Thyroid gland (tissue), 4 donors: Measurements from ENCODE around the gene ADAMTSL3. TPM values are rescaled to one million over a fixed set of nuclear protein-coding genes. Genes with fewer than 3 reads are reported as not detected.
"Not testable (repeated sequence)": the region's sequence is repeated elsewhere in the genome, so short reads cannot be mapped to it uniquely, and the experiment has no call there.

ENCODE experiments used
- DNase-seq, 2 donors: peaks; one replicate each; pipeline ENCODE4 v3.0.0-alpha.2; 2019
- H3K27ac ChIP-seq, 3 donors: fragments of 200-600 bp; sonication (generic); 1 replicate in 2 of 3; 2 replicates in 1 of 3; pipeline ENCODE4 v1.5.1; 2016 to 2019; ENCODE audit warnings: mild to moderate bottlenecking in 1 of 3, moderate library complexity in 1 of 3
- H3K27me3 ChIP-seq: fragments of 200-600 bp; sonication (generic); one replicate; pipeline ENCODE4 v1.5.1; 2019
- H3K36me3 ChIP-seq, 2 donors: fragments of 200-600 bp; sonication (generic); one replicate each; pipeline ENCODE4 v1.5.1; 2016 to 2019
- H3K4me1 ChIP-seq, 2 donors: fragments of 200-600 bp; sonication (generic); one replicate each; pipeline ENCODE4 v1.5.1; 2017 to 2019
- H3K4me3 ChIP-seq, 3 donors: fragments of 200-600 bp; sonication (generic); replicated peaks in 1 of 3; 1 replicate in 2 of 3; 2 replicates in 1 of 3; pipeline ENCODE4 v1.5.1; 2016; ENCODE audit warnings: mild to moderate bottlenecking in 1 of 3
- H3K9me3 ChIP-seq: fragments of 200-600 bp; sonication (generic); one replicate; pipeline ENCODE4 v1.5.1; 2017
- POLR2A ChIP-seq, 2 donors: fragments of 450-650 bp; IDR thresholded peaks; one replicate each; pipeline ENCODE4 v1.6.1; 2017; ENCODE audit warnings: antibody characterized with exemption in 2 of 2, mild to moderate bottlenecking in 2 of 2, moderate library complexity in 1 of 2
- WGBS, 2 donors: methylation state at CpG; one replicate each; pipeline ENCODE4 v1.1.5; 2017; 5-methylcytosine and 5-hydroxymethylcytosine counted together
- intact Hi-C: fragments of 100-400 bp; cut with DNase I; formaldehyde crosslinking; loops from one replicate; pipeline ENCODE4 v1.15.1; 2023
- total RNA-seq, 4 donors: library from RNA; depleted of rRNA; stranded (reverse); fragments of >200 nt; gene quantifications; one replicate each; pipeline ENCODE4 v1.2.3, GENCODE V29; 2016
- TF ChIP-seq, protein P1 (sequence below), 6 experiments: fragments of 200-600 bp in 3 of 6; fragments of 450-650 bp in 3 of 6; sonication (generic) in 3 of 6; IDR thresholded peaks; one replicate each; pipeline ENCODE4 v1.5.1; 2016 to 2019; ENCODE audit warnings: antibody characterized with exemption in 6 of 6, mild to moderate bottlenecking in 2 of 6, inconsistent platforms in 1 of 6, moderate library complexity in 1 of 6

ADAMTSL3 gene
- total RNA-seq, 4 donors from 2014 or later, result 5.5 to 14.8 (median 6.5) TPM

- Histone ChIP-seq H3K27me3 (no peaks in the 10 kb centered on the region), H3K4me3 (no peak overlapping the region), H3K4me1 (no peaks in the 10 kb centered on the region), H3K36me3 (no peaks in the 10 kb centered on the region), H3K9me3 (no peaks in the 10 kb centered on the region), H3K27ac (no peak overlapping the region)
- DNase-seq, result no peak
- no peak for TF ChIP-seq POLR2A (IDR thresholded peaks at IDR 0.05)
- TF ChIP-seq, protein P1, sequence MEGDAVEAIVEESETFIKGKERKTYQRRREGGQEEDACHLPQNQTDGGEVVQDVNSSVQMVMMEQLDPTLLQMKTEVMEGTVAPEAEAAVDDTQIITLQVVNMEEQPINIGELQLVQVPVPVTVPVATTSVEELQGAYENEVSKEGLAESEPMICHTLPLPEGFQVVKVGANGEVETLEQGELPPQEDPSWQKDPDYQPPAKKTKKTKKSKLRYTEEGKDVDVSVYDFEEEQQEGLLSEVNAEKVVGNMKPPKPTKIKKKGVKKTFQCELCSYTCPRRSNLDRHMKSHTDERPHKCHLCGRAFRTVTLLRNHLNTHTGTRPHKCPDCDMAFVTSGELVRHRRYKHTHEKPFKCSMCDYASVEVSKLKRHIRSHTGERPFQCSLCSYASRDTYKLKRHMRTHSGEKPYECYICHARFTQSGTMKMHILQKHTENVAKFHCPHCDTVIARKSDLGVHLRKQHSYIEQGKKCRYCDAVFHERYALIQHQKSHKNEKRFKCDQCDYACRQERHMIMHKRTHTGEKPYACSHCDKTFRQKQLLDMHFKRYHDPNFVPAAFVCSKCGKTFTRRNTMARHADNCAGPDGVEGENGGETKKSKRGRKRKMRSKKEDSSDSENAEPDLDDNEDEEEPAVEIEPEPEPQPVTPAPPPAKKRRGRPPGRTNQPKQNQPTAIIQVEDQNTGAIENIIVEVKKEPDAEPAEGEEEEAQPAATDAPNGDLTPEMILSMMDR (IDR thresholded peaks at IDR 0.05), result no peak
- WGBS, 2 donors, result 80% methylated on average over 1 of the region's 1 CpG; no CpG with 5 or more reads in 1 of the 2 donors
- intact Hi-C loops, result no loop called here
Measured at GRCh38 chr15:83955806-83956265, 301.9 kb downstream of the ADAMTSL3 start.

GRCh38 chr15:83956887-83957286 is 303.0 kb downstream of the ADAMTSL3 start:
- 87 to 92% methylated on average over 4 of the region's 4 CpGs for WGBS, 2 donors
- Histone ChIP-seq H3K36me3 (no peaks in the 10 kb centered on the region), H3K4me3 (no peak overlapping the region), H3K4me1 (no peaks in the 10 kb centered on the region), H3K9me3 (no peaks in the 10 kb centered on the region), H3K27ac (no peak overlapping the region), H3K27me3 (no peaks in the 10 kb centered on the region)
- intact Hi-C loops, result no loop called here
- no peak for TF ChIP-seq POLR2A (IDR thresholded peaks at IDR 0.05)
- TF ChIP-seq, protein P1 (IDR thresholded peaks at IDR 0.05), result no peak
- no peak for DNase-seq

DNA sequence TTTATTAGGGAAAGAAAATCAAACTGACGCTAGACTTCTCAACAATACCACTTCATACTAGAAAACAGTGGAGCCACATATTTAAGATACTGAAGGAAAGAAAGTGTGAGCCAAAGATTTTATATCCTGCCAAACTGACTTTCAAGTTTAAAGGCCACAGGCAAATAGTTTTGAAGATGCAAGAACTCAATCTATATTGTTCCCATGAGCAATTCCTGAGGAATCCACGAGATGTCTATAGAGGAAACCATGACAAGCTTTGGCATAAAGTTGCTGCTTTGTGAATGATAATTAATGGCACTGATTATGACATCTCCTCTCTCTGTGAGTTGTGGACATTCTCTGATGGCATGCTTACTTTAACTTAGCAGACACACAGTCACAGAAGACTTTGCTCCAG is 305.6 kb downstream of the ADAMTSL3 start:
- H3K27me3 ChIP-seq, result no peaks in the 10 kb centered on the region
- WGBS, 2 donors, result 83 to 93% methylated on average over 2 of the region's 2 CpGs
- H3K9me3 ChIP-seq, result no peaks in the 10 kb centered on the region
- H3K36me3 ChIP-seq, result no peaks in the 10 kb centered on the region
- no peaks in the 10 kb centered on the region for H3K4me1 ChIP-seq
- no peak for DNase-seq
- no peak overlapping the region for H3K4me3 ChIP-seq
- no peak for TF ChIP-seq POLR2A (IDR thresholded peaks at IDR 0.05)
- TF ChIP-seq, protein P1 (IDR thresholded peaks at IDR 0.05), result no peak
- H3K27ac ChIP-seq, result no peak overlapping the region
- intact Hi-C loops, result no loop called here

DNA sequence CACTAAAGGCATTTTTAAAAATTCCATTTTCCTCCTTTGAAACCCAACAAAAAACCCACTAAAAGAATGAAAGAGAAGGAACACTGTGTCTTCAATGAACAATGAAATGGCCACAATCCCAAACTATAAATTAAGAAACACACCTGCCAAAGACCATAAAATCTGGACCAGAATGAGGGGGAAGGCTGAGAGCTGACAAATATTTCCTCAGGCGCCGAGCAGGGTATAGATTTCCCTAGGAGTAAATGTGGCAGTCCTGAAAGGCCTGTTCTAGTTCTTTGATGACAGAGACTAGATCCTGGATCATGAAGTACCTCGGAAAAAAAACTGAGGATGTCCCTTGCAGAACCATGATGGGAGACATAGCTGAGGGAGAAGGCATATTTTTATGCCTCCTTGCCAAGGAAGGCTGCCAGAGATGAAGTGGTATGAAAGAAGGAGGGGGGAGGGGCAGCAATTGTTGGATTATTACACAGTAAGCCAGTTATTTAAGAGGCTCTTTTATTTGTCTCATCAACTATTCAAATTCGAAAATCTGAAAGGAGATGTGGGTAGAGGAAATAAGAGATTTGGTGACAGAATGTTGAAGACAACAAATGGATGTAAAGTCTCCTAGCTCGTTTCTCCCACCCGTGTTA is 306.4 kb downstream of the ADAMTSL3 start:
- no peak overlapping the region for H3K4me3 ChIP-seq
- no peak for DNase-seq
- intact Hi-C loops, result no loop called here
- no peaks in the 10 kb centered on the region for H3K27me3 ChIP-seq
- H3K36me3 ChIP-seq, result no peaks in the 10 kb centered on the region
- no peaks in the 10 kb centered on the region for H3K9me3 ChIP-seq
- H3K27ac ChIP-seq, result no peak overlapping the region
- no peaks in the 10 kb centered on the region for H3K4me1 ChIP-seq
- WGBS, 2 donors, result 83 to 86% methylated on average over 6 of the region's 6 CpGs
- TF ChIP-seq, protein P1 (IDR thresholded peaks at IDR 0.05), result no peak
- no peak for TF ChIP-seq POLR2A (IDR thresholded peaks at IDR 0.05)

GRCh38 chr15:83961311-83961710 is 307.4 kb downstream of the ADAMTSL3 start:
- Histone ChIP-seq H3K27ac (no peak overlapping the region), H3K4me3 (no peak overlapping the region), H3K9me3 (no peaks in the 10 kb centered on the region), H3K4me1 (no peaks in the 10 kb centered on the region), H3K36me3 (no peaks in the 10 kb centered on the region), H3K27me3 (no peaks in the 10 kb centered on the region)
- intact Hi-C loops, result no loop called here
- 93% methylated on average over 3 of the region's 3 CpGs for WGBS, 2 donors
- TF ChIP-seq, protein P1 (IDR thresholded peaks at IDR 0.05), result no peak
- no peak for TF ChIP-seq POLR2A (IDR thresholded peaks at IDR 0.05)
- no peak for DNase-seq

GRCh38 chr15:83964967-83965366 is 311.0 kb downstream of the ADAMTSL3 start:
- H3K27me3 ChIP-seq, H3K9me3 ChIP-seq, H3K4me3 ChIP-seq, H3K36me3 ChIP-seq, H3K4me1 ChIP-seq, H3K27ac ChIP-seq, intact Hi-C loops, DNase-seq: not testable (repeated sequence)
- WGBS, 2 donors, result 94 to 100% methylated on average over 1 of the region's 1 CpG
